PC-3 (cell line): ENCODE data around the gene FRMPD3. TPM values are rescaled to one million over a fixed set of nuclear protein-coding genes. Genes with fewer than 3 reads are reported as not detected.

Source experiments
- ATAC-seq: fragments of 200-7000 bp; cut with Tn5 transposase; 2 replicates; pipeline ENCODE4 v1.9.1; 2020; ENCODE audit warnings: mild to moderate bottlenecking, moderate library complexity
- BruUV-seq: library from RNA; stranded (reverse); fragments of 400-500 nt; replicated peaks from 2 replicates; lab custom pipeline; 2021; lab: Mats Ljungman, UMichigan
- CTCF ChIA-PET: fragments of 300-600 bp; sonication (Branson Sonifier 250); formaldehyde crosslinking; loops from one replicate; lab custom pipeline; 2022; ENCODE audit warnings: antibody characterized with exemption; lab: Charles Lee
- POLR2A ChIA-PET: fragments of 300-600 bp; sonication (Branson Sonifier 250); formaldehyde crosslinking; loops from one replicate; lab custom pipeline; 2022; ENCODE audit warnings: antibody characterized with exemption; ENCODE audit not compliant: unreplicated experiment; lab: Charles Lee
- DNase-seq: peaks from one replicate; pipeline ENCODE4 v3.0.0-alpha.2; 2015
- H2AFZ ChIP-seq: fragments of 300-600 bp; sonication (generic); 2 replicates; pipeline ENCODE4 v1.6.0; 2016; ENCODE audit warnings: antibody characterized with exemption, low read length
- H3F3A ChIP-seq: fragments of 300-600 bp; sonication (generic); one replicate; pipeline ENCODE4 v1.6.0; 2017; ENCODE audit warnings: antibody characterized with exemption, low read length, control low read depth, mild to moderate bottlenecking; ENCODE audit not compliant: unreplicated experiment
- H3K27ac ChIP-seq: fragments of 300-600 bp; sonication (generic); 2 replicates; pipeline ENCODE4 v1.5.1; 2016; ENCODE audit warnings: mild to moderate bottlenecking, low read length
- H3K27me3 ChIP-seq: fragments of 300-600 bp; sonication (generic); 2 replicates; pipeline ENCODE4 v1.6.1; 2016; ENCODE audit warnings: low read length, mixed read lengths
- H3K36me3 ChIP-seq: fragments of 300-600 bp; sonication (generic); 2 replicates; pipeline ENCODE4 v1.6.1; 2016; ENCODE audit warnings: low read depth, mixed run types, low read length, mixed read lengths
- H3K4me1 ChIP-seq: fragments of 300-600 bp; sonication (generic); 2 replicates; pipeline ENCODE4 v1.5.1; 2016; ENCODE audit warnings: low read length; ENCODE audit not compliant: insufficient read depth
- H3K4me2 ChIP-seq: fragments of 300-600 bp; sonication (generic); 2 replicates; pipeline ENCODE4 v1.6.0; 2016; ENCODE audit warnings: low read length
- H3K4me3 ChIP-seq: fragments of 300-600 bp; sonication (generic); 2 replicates; pipeline ENCODE4 v1.5.1; 2016; ENCODE audit warnings: mild to moderate bottlenecking, low read length, mixed read lengths
- H3K79me2 ChIP-seq: fragments of 300-600 bp; sonication (generic); 2 replicates; pipeline ENCODE4 v1.6.1; 2017; ENCODE audit warnings: low read length, mixed read lengths
- H3K9ac ChIP-seq: fragments of 300-600 bp; sonication (generic); 2 replicates; pipeline ENCODE4 v1.6.0; 2016; ENCODE audit warnings: mild to moderate bottlenecking, low read length
- H3K9me2 ChIP-seq: fragments of 300-600 bp; sonication (generic); replicated peaks from 2 replicates; pipeline ENCODE4 v1.6.1; 2016; ENCODE audit warnings: mixed run types, low read length, mixed read lengths
- H3K9me3 ChIP-seq: fragments of 300-600 bp; sonication (generic); 2 replicates; pipeline ENCODE4 v1.6.1; 2016; ENCODE audit warnings: low read length, mixed read lengths
- H4K20me1 ChIP-seq: fragments of 300-600 bp; sonication (generic); 2 replicates; pipeline ENCODE4 v1.6.1; 2016; ENCODE audit warnings: low read length, mixed read lengths
- EZH2 ChIP-seq: fragments of 300-600 bp; sonication (generic); IDR thresholded peaks from one replicate; pipeline ENCODE4 v1.6.1; 2017; ENCODE audit warnings: antibody characterized with exemption, mild to moderate bottlenecking, low read length; ENCODE audit not compliant: unreplicated experiment
- EZH2phosphoT487 ChIP-seq: fragments of 300-600 bp; sonication (generic); IDR thresholded peaks from 2 replicates; pipeline ENCODE4 v1.6.1; 2018; ENCODE audit warnings: mild to moderate bottlenecking, antibody characterized with exemption, low read length, borderline replicate concordance
- intact Hi-C: fragments of 100-400 bp; cut with micrococcal nuclease; formaldehyde crosslinking; loops from 2 replicates; pipeline ENCODE4 v1.9.0; 2023
- total RNA-seq: library from RNA; depleted of rRNA; stranded (reverse); fragments of >200 nt; gene quantifications from 2 replicates; pipeline ENCODE4 v1.2.3, GENCODE V29; 2014
- TF ChIP-seq, protein P1 (sequence below): fragments of 300-600 bp; sonication (generic); conservative IDR thresholded peaks from 2 replicates; pipeline ENCODE4 v1.5.1; 2017; ENCODE audit warnings: antibody characterized with exemption, low read depth, mild to moderate bottlenecking, low read length

FRMPD3 gene
- total RNA-seq, 1 experiment from 2014 or later, result 0.04 TPM

DNA sequence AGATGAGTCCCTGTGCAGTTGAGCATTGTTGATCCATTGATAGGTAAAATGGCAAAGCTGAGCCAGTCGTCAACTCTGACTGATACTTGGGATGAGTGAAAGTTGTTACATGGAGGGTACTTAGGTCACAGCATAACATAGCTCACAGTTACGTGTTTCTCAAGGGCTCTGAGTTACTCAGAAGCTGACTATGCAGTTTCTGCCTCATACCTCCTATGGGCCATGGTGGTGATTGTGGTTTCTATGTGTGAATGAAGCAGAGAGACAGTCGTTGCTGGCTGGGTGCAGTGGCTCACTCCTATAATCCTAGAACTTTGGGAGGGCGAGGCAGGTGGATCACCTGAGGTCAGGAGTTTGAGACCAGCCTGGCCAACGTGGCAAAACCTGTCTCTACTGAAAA is 30.8 kb downstream of the FRMPD3 start:
- no peak for TF ChIP-seq EZH2
- no peak for TF ChIP-seq EZH2phosphoT487
- TF ChIP-seq, protein P1, sequence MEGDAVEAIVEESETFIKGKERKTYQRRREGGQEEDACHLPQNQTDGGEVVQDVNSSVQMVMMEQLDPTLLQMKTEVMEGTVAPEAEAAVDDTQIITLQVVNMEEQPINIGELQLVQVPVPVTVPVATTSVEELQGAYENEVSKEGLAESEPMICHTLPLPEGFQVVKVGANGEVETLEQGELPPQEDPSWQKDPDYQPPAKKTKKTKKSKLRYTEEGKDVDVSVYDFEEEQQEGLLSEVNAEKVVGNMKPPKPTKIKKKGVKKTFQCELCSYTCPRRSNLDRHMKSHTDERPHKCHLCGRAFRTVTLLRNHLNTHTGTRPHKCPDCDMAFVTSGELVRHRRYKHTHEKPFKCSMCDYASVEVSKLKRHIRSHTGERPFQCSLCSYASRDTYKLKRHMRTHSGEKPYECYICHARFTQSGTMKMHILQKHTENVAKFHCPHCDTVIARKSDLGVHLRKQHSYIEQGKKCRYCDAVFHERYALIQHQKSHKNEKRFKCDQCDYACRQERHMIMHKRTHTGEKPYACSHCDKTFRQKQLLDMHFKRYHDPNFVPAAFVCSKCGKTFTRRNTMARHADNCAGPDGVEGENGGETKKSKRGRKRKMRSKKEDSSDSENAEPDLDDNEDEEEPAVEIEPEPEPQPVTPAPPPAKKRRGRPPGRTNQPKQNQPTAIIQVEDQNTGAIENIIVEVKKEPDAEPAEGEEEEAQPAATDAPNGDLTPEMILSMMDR, result no peak
- H3K79me2 ChIP-seq, result no peaks in the 10 kb centered on the region
- no peak overlapping the region for H3K27ac ChIP-seq
- ChIA-PET CTCF (no interaction called here), POLR2A (no interaction called here)
- ATAC-seq, result no peak
- H3K9ac ChIP-seq, result no peak overlapping the region
- H2AFZ ChIP-seq, result no peak overlapping the region
- H3K4me1 ChIP-seq, result no peaks in the 10 kb centered on the region
- no peaks in the 10 kb centered on the region for H3K9me2 ChIP-seq
- H3K9me3 ChIP-seq, result no peaks in the 10 kb centered on the region
- H3K27me3 ChIP-seq, result no peaks in the 10 kb centered on the region
- no peaks in the 10 kb centered on the region for H3K36me3 ChIP-seq
- H3F3A ChIP-seq, result no peaks in the 10 kb centered on the region
- no peak overlapping the region for H3K4me3 ChIP-seq
- H4K20me1 ChIP-seq, result no peaks in the 10 kb centered on the region
- BruUV-seq, result no TSS peak
- H3K4me2 ChIP-seq, result no peak overlapping the region
- intact Hi-C loops, result no loop called here
- no peak for DNase-seq

DNA sequence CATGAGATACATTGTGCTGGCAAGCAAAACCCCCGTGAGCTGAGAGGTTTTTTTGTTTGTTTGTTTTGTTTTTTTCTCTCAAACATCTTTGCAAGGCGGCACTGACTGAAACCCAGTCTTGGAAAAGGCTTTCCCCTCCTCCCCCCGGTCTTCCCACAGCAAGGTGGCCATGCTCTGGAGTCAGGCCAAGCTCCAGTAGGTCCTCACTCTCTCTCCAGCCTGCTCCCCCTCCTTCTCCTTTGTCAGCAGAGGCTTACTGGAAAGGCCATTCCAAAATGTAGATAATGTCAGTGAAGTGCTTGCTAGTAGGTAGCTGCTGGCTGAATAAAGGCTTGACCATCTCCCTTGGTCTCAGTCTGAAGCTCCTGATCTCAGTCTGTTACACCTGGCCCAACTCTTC is 32.6 kb downstream of the FRMPD3 start:
- H3K4me3 ChIP-seq, result no peak overlapping the region
- BruUV-seq, result no TSS peak
- no peak overlapping the region for H3K9ac ChIP-seq
- H3K27me3 ChIP-seq, result no peaks in the 10 kb centered on the region
- H3K4me2 ChIP-seq, result no peak overlapping the region
- intact Hi-C loops, result no loop called here
- no peaks in the 10 kb centered on the region for H3K79me2 ChIP-seq
- no peak for TF ChIP-seq EZH2
- no peak for TF ChIP-seq EZH2phosphoT487
- TF ChIP-seq, protein P1, result no peak
- no peak for DNase-seq
- H2AFZ ChIP-seq, result no peak overlapping the region
- H3K36me3 ChIP-seq, result no peaks in the 10 kb centered on the region
- H3K27ac ChIP-seq, result no peak overlapping the region
- H4K20me1 ChIP-seq, result no peaks in the 10 kb centered on the region
- ChIA-PET POLR2A (no interaction called here), CTCF (no interaction called here)
- H3F3A ChIP-seq, result no peaks in the 10 kb centered on the region
- no peaks in the 10 kb centered on the region for H3K4me1 ChIP-seq
- ATAC-seq, result no peak
- H3K9me2 ChIP-seq, result no peaks in the 10 kb centered on the region
- H3K9me3 ChIP-seq, result no peaks in the 10 kb centered on the region

DNA sequence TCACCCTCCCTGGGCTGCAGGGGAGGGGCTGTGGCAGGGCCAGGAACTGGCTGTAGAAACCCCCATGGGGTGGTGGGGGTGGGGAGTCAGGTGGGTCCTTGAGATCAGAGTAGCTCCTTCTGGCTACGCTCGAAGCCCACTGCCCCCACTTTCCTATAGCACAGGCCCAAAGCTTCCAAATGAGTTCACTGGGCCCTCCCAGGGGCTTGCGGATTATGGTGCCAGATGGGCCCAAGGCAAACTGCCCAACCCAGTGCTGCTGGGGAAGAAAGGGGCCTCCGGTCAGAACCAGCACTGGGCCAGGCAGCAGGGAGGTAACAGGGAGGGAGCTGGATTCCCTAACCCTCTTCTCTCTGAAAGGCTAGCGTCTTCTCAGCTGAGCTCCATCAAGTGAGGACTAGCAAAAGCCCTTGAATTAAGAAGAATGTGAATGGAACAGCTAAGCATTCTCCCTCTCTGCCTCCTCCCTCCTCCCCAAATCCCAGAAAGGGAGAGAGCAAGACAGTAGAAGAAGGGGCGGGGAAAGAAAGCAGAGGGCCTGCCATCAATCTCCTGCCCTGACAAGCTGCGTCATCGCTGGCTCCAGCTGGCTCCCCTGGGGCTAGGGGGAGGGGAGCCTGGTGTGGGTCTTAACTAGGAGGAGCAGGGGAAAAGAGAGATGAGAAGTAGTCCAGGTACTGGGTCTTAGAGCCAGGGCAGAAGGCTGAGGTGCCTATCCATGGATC is 34.7 kb downstream of the FRMPD3 start:
- TF ChIP-seq, protein P1, result no peak
- TF ChIP-seq EZH2, result no peak
- no peak for TF ChIP-seq EZH2phosphoT487
- Histone ChIP-seq H3F3A (no peaks in the 10 kb centered on the region), H3K9ac (no peak overlapping the region), H4K20me1 (no peaks in the 10 kb centered on the region), H3K27ac (no peak overlapping the region), H3K9me3 (no peaks in the 10 kb centered on the region), H3K79me2 (no peaks in the 10 kb centered on the region), H3K4me3 (no peak overlapping the region), H3K36me3 (no peaks in the 10 kb centered on the region), H3K4me2 (no peak overlapping the region), H2AFZ (no peak overlapping the region), H3K9me2 (no peaks in the 10 kb centered on the region), H3K4me1 (no peaks in the 10 kb centered on the region), H3K27me3 (no peaks in the 10 kb centered on the region)
- no peak for DNase-seq
- ChIA-PET CTCF (no interaction called here), POLR2A (no interaction called here)
- intact Hi-C loops, result no loop called here
- BruUV-seq, result no TSS peak
- ATAC-seq, result no peak
